ENCODE data around the gene CCDC6. TPM values are rescaled to one million over a fixed set of nuclear protein-coding genes. Genes with fewer than 3 reads are reported as not detected.

CCDC6 gene
- total RNA-seq, 1 experiment from 2014 or later, result 116 TPM

- BruUV-seq (replicated peaks), result no TSS peak
- no peak for TF ChIP-seq CTCF (IDR thresholded peaks at IDR 0.05; ENCODE audit: insufficient read depth in 1 of 2, low read depth in 1 of 2, low read length in 1 of 2, severe bottlenecking in 1 of 2, unreplicated experiment in 1 of 2)
- ChIA-PET POLR2A (interaction anchor here (1.0 kb wide), 1 partner anchor 232 kb away, joined by 4 read pairs; no protein-coding TSS in a partner anchor), CTCF (interaction anchor here (0.6 to 1.6 kb wide), 6 partner anchors 43 to 122 kb away, joined by 3 to 12 read pairs (median 3); no protein-coding TSS in a partner anchor)
- Histone ChIP-seq H3K9me3 (peaks cover 9% of the 10 kb centered on the region), H3K36me3 (ENCODE audit: control insufficient read depth, insufficient read depth, low read length) (no peaks in the 10 kb centered on the region), H3K27me3 (replicated peaks; ENCODE audit: control insufficient read depth, insufficient read depth, low read length) (no peaks in the 10 kb centered on the region), H3K4me3 (ENCODE audit: low read depth, low read length) (peak overlapping the region; percentile 93), H3K4me1 (peaks cover 27% of the 10 kb centered on the region)
- intact Hi-C loops (cut with micrococcal nuclease; ENCODE audit: unreplicated experiment), result loop anchor here (1.0 kb wide), 1 partner anchor 124 kb away; no protein-coding TSS in a partner anchor
- Mint-ChIP-seq H3K27me3 (ENCODE audit: insufficient read depth, unreplicated experiment) (no peaks in the 10 kb centered on the region), H3K4me1 (ENCODE audit: low read depth, unreplicated experiment) (peaks cover 31% of the 10 kb centered on the region), H3K36me3 (ENCODE audit: insufficient read depth, unreplicated experiment) (peaks cover 14% of the 10 kb centered on the region), H3K27ac (ENCODE audit: unreplicated experiment) (peak overlapping the region; percentile 92), H3K9me3 (ENCODE audit: unreplicated experiment) (peaks cover 14% of the 10 kb centered on the region), H3K4me3 (ENCODE audit: unreplicated experiment) (peak overlapping the region; percentile 99)
- no peak for DNase-seq
Measured at GRCh38 chr10:59908808-59909143, 2.4 kb upstream of the CCDC6 start.

- H3K27ac Mint-ChIP-seq (ENCODE audit: unreplicated experiment), result peak overlapping the region; percentile 92
- CTCF ChIA-PET, result interaction anchor here (0.6 to 1.6 kb wide), 7 partner anchors 43 to 123 kb away, joined by 3 to 12 read pairs (median 3); no protein-coding TSS in a partner anchor
- Histone ChIP-seq H3K4me1 (peaks cover 27% of the 10 kb centered on the region), H3K27me3 (replicated peaks; ENCODE audit: control insufficient read depth, insufficient read depth, low read length) (no peaks in the 10 kb centered on the region), H3K36me3 (ENCODE audit: control insufficient read depth, insufficient read depth, low read length) (no peaks in the 10 kb centered on the region), H3K9me3 (peaks cover 7% of the 10 kb centered on the region), H3K4me3 (ENCODE audit: low read depth, low read length) (peak overlapping the region; percentile 93)
- H3K9me3 Mint-ChIP-seq (ENCODE audit: unreplicated experiment), result peaks cover 8% of the 10 kb centered on the region
- no peak for TF ChIP-seq CTCF (IDR thresholded peaks at IDR 0.05; ENCODE audit: insufficient read depth in 1 of 2, low read depth in 1 of 2, low read length in 1 of 2, severe bottlenecking in 1 of 2, unreplicated experiment in 1 of 2)
- peak; percentile 59 to 62 for DNase-seq
- intact Hi-C loops (cut with micrococcal nuclease; ENCODE audit: unreplicated experiment), result loop anchor here (1.0 to 2.0 kb wide), 4 partner anchors 31 to 133 kb away; no protein-coding TSS in a partner anchor
- BruUV-seq (replicated peaks), result no TSS peak
- POLR2A ChIA-PET, result interaction anchor here (1.0 kb wide), 1 partner anchor 232 kb away, joined by 4 read pairs; no protein-coding TSS in a partner anchor
- H3K4me1 Mint-ChIP-seq (ENCODE audit: low read depth, unreplicated experiment), result peaks cover 34% of the 10 kb centered on the region
- H3K27me3 Mint-ChIP-seq (ENCODE audit: insufficient read depth, unreplicated experiment), result no peaks in the 10 kb centered on the region
- peaks cover 14% of the 10 kb centered on the region for H3K36me3 Mint-ChIP-seq (ENCODE audit: insufficient read depth, unreplicated experiment)
- H3K4me3 Mint-ChIP-seq (ENCODE audit: unreplicated experiment), result peak overlapping the region; percentile 99
Measured at GRCh38 chr10:59907918-59908807, 1.8 kb upstream of the CCDC6 start.

GRCh38 chr10:59907537-59907917, 1.2 kb upstream of the CCDC6 start:
- Mint-ChIP-seq H3K4me3 (ENCODE audit: unreplicated experiment) (peak overlapping the region; percentile 99), H3K27me3 (ENCODE audit: insufficient read depth, unreplicated experiment) (no peaks in the 10 kb centered on the region), H3K27ac (ENCODE audit: unreplicated experiment) (peak overlapping the region; percentile 92), H3K36me3 (ENCODE audit: insufficient read depth, unreplicated experiment) (peaks cover 14% of the 10 kb centered on the region), H3K4me1 (ENCODE audit: low read depth, unreplicated experiment) (peaks cover 40% of the 10 kb centered on the region), H3K9me3 (ENCODE audit: unreplicated experiment) (peaks cover 2% of the 10 kb centered on the region)
- Histone ChIP-seq H3K27me3 (replicated peaks; ENCODE audit: control insufficient read depth, insufficient read depth, low read length) (no peaks in the 10 kb centered on the region), H3K9me3 (peaks cover under 1% of the 10 kb centered on the region; the same call in 1 of the 2 replicates), H3K4me3 (ENCODE audit: low read depth, low read length) (peak overlapping the region; percentile 93), H3K36me3 (ENCODE audit: control insufficient read depth, insufficient read depth, low read length) (no peaks in the 10 kb centered on the region), H3K4me1 (peaks cover 27% of the 10 kb centered on the region)
- no peak for TF ChIP-seq CTCF (IDR thresholded peaks at IDR 0.05; ENCODE audit: insufficient read depth in 1 of 2, low read depth in 1 of 2, low read length in 1 of 2, severe bottlenecking in 1 of 2, unreplicated experiment in 1 of 2)
- intact Hi-C loops (cut with micrococcal nuclease; ENCODE audit: unreplicated experiment), result loop anchor here (2.0 kb wide), 3 partner anchors 31 to 133 kb away; no protein-coding TSS in a partner anchor
- ChIA-PET CTCF (interaction anchor here (1.2 to 2.7 kb wide), 3 partner anchors 43 to 100 kb away, joined by 3 to 25 read pairs (median 12); no protein-coding TSS in a partner anchor), POLR2A (no interaction called here)
- no peak for DNase-seq
- no TSS peak for BruUV-seq (replicated peaks)

Data from Caco-2 (cell line).